PFSK-1 (cell line): ENCODE measurements around the gene CLASP1.

ENCODE experiments used
- FOXP2 ChIP-seq: optimal IDR thresholded peaks from 2 replicates; pipeline ENCODE3; 2011; ENCODE audit warnings: borderline replicate concordance, control low read depth, inconsistent platforms; ENCODE audit not compliant: insufficient read depth; ENCODE audit errors: extremely low read length, extremely low read depth
- POLR2AphosphoS5 ChIP-seq: IDR thresholded peaks from 2 replicates; pipeline ENCODE4 v1.6.1; 2012; ENCODE audit warnings: low read depth, mild to moderate bottlenecking, control low read depth, low read length, moderate library complexity
- REST ChIP-seq, 2 experiments: IDR thresholded peaks; 2 replicates each; pipeline versions ENCODE4 v1.6.1 to v1.8.0; 2011 to 2012; ENCODE audit warnings: low read depth in 2 of 2, low read length in 2 of 2, control low read depth in 1 of 2, inconsistent platforms in 1 of 2, mild to moderate bottlenecking in 1 of 2, moderate library complexity in 1 of 2; ENCODE audit not compliant: insufficient read depth in 1 of 2
- SIN3A ChIP-seq: IDR thresholded peaks from 2 replicates; pipeline ENCODE4 v1.6.1; 2012; ENCODE audit warnings: mild to moderate bottlenecking, low read length, moderate library complexity, borderline replicate concordance; ENCODE audit not compliant: insufficient read depth
- TAF1 ChIP-seq: IDR thresholded peaks from 2 replicates; pipeline ENCODE4 v1.6.1; 2012; ENCODE audit warnings: low read length, control low read depth, borderline replicate concordance; ENCODE audit not compliant: insufficient read depth

The CLASP1 gene

GRCh38 chr2:121309323-121309722, 339.9 kb downstream of the CLASP1 start:
- TF ChIP-seq SIN3A (no peak), REST (IDR thresholded peaks at IDR 0.05; ENCODE audit: insufficient read depth in 1 of 2, low read depth in 2 of 2, low read length in 2 of 2) (no peak)

- TF ChIP-seq POLR2AphosphoS5 = no peak
Measured at GRCh38 chr2:121307048-121307447, 342.2 kb downstream of the CLASP1 start.

GRCh38 chr2:121304941-121305340, 344.3 kb downstream of the CLASP1 start:
- TF ChIP-seq FOXP2 = no peak
- no peak for TF ChIP-seq SIN3A
- TF ChIP-seq POLR2AphosphoS5 = no peak
- TF ChIP-seq TAF1 = no peak

GRCh38 chr2:121303531-121304263, 345.6 kb downstream of the CLASP1 start:
- TF ChIP-seq POLR2AphosphoS5 (no peak), TAF1 (no peak), REST (IDR thresholded peaks at IDR 0.05; ENCODE audit: insufficient read depth in 1 of 2, low read depth in 2 of 2, low read length in 2 of 2) (no peak), SIN3A (no peak), FOXP2 (no peak)

- no peak for TF ChIP-seq SIN3A
- TF ChIP-seq POLR2AphosphoS5 = no peak
- no peak for TF ChIP-seq REST (IDR thresholded peaks at IDR 0.05; ENCODE audit: insufficient read depth in 1 of 2, low read depth in 2 of 2, low read length in 2 of 2)
Measured at GRCh38 chr2:121298476-121298875, 350.8 kb downstream of the CLASP1 start.

GRCh38 chr2:121297217-121297830, 351.9 kb downstream of the CLASP1 start:
- no peak for TF ChIP-seq FOXP2
- TF ChIP-seq TAF1 = no peak
- TF ChIP-seq POLR2AphosphoS5 = no peak
